ENCODE results near the gene SOX6.

Gene SOX6

DNA sequence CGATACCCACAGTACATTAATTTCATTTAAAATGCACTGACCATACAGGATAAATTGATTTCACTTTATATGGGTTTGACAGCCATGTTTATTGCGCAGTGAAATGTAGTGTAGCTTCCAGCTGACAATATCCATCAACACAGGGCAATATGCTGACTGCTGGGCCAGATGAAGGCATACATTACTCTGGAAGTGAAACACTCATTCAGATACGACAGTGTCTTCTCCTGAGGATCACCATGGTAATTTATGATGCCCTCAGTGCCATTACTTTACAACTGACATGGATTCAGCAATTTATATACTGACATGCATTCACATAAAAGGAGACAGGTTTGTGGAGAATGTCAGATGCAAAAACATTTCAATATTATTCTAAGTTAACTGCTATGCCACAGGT lies 365.1 kb downstream of the SOX6 start:
- DNase-seq (ENCODE audit: low read depth) = no peak

DNA sequence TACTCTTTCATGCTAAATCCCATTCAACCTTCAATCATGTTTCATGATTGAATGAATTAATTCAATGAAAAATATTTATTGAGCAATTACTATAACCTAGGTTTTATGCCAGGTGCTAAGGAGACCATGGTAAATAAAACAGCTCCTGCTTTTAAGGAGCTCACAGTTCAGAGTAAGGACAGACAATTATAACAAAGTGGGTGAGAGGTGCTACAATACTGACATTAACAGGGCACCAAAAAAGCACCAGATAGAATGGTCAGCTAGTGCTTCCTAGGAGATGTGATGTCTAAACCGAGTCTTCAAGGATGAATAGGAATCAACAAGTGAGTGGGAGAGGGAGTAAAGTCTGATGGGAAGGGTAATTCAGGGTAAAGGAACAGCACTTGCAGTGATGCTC lies 366.7 kb downstream of the SOX6 start:
- DNase-seq (ENCODE audit: low read depth) = no peak

DNA sequence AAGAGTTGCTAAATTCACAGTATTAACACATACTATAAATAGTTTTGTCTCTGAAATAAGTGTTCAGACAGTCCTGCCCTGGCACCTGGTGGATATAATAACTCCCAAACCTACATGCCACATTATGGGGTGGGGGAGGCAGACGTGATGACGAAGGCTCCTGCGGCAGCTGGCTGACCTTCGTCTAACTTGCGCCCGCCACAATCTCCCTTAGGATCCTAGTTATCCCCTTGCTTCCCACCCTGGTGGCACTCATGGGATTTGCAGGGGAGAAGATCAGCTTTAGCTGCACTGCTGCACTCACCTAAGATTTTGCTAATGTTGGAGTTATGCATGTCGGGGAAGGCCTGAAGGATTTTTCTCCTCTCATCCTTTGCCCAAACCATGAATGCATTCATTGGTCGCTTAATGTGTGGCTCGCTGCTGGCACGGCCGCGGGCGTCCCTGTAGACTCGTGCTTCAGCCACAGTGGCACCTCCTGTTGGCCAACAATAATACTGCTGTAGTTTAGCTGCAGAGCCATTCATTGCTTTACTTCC lies 367.6 kb downstream of the SOX6 start:
- no peak for DNase-seq (ENCODE audit: low read depth)

DNA sequence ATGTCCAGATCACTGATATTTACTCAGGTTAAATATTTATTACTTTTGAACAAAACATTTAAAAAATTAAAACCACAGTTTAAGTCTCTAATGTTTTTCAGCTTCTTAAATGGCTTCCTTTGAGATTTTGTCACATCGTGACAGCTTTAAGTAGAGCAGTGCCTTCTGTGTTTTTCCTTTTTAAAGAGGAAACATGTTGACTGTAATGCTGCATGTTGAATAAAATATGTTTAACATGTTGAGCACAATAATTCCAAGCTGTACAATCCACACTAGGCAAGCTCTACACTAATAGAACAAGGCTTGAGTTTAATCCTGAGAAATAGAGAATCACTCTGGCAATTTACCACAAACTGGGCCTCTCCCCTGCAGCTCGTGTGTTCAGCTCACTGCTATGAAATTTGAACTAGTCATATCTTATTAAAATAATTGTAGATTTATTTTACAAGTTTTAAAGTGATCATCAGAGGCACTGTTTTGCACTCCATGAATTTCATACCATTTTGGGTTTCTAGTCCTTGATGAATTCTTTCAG lies 368.3 kb downstream of the SOX6 start:
- no peak for DNase-seq (ENCODE audit: low read depth)

DNA sequence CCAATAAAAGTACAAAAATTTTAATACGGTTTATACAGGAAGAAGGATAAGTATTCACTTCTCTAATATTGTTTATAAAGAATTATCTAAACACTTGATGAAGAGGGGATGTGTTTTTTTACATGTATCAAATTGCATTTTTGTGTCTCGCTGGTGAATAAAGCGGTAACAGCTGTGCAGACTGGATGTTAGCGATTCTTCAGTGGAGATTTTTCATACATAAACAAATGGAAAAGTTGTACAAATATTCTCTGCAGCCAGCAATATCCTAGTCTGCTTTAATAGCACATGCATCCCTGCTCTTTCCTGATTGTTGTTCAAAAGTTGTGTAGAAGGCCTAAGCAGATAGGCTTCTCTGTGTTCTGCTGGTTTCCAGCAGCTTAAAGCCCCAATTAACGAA lies 369.3 kb downstream of the SOX6 start:
- DNase-seq (ENCODE audit: low read depth) = no peak

DNA sequence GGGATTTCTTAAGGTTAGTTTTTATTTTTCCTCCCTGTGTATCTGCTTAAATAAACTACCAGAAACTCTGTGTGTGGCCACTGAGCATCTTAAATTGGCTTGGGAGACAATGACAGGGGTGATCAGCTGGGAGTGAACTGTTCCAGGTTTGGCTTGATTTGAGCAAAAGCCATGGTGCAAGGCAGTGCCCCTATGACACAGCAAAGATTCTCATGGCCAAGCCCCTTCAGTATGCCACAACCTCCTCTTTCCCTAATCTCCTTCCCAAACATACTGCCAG lies 370.5 kb downstream of the SOX6 start:
- DNase-seq (ENCODE audit: low read depth) = no peak

DNA sequence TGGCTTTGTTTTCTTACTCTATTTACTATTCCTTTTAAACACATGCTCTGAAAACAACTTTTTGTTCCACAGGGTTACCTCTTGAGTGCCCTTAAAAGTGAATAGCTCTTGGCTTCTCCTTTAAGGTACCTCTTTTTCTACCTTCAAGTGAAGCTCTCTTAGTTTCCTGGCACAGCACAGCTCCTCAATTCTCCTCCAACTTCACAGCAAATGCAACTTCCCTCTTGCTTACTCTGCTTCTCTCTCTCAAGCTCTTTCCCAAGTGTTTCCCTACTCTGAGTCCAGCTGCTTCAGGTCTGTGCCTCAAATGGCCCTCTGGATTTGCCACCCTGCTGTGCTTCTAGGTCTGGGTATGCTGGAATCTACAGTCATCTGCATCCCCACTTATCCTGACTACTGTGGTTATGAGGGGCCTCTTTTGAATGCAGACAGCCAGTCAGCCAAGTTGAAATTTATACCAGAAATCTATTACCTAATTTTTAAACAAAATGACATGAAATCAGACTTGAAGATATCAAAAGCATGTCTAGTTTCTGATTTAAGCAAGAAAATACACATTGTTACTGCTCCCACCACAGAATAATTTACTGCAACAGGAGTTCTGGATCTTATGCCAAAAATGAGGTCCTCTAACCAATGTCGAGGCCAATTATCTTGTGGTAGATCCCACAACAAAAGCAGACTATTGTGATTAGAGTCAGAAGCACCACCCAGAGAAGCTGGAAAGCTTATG lies 371.1 kb downstream of the SOX6 start:
- DNase-seq (ENCODE audit: low read depth) = no peak

DNA sequence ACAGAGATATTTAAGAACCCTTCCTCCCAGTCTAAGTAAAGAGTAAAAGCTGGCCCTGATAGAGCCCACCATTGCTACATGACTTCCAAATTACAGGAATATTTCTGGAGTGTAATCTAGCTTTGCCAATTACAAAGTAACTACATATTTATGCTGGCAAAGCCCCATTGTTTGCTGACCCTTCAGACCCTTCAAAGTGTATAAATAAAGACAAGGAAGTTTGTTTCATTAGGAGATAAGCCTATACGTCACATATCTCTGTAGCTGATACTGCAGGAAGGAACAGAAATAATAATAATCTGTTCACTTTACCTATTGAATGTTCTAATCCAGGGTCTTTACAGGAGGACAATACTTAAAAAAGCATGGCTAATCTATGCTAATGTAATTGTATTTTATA lies 375.1 kb downstream of the SOX6 start:
- DNase-seq (ENCODE audit: low read depth) = no peak

DNA sequence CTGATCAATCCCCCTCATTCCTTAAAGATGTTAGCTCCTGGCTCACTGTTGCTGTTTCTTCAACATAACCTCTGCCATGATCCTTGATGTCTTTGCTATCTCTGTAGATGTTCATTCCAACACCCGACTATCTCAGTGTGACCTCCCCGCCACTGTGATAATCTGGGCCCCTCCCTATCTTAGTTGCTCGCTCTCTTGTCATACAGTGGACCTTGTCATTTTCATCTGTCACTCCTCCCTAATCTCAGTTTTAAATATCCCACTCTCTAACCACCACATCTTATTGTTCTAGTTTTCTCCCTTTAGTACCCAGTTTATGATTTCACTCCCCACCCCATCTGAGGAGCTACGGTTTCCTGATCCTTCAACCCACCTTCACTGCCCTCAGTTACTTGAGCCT lies 379.2 kb downstream of the SOX6 start:
- DNase-seq (ENCODE audit: low read depth) = no peak

DNA sequence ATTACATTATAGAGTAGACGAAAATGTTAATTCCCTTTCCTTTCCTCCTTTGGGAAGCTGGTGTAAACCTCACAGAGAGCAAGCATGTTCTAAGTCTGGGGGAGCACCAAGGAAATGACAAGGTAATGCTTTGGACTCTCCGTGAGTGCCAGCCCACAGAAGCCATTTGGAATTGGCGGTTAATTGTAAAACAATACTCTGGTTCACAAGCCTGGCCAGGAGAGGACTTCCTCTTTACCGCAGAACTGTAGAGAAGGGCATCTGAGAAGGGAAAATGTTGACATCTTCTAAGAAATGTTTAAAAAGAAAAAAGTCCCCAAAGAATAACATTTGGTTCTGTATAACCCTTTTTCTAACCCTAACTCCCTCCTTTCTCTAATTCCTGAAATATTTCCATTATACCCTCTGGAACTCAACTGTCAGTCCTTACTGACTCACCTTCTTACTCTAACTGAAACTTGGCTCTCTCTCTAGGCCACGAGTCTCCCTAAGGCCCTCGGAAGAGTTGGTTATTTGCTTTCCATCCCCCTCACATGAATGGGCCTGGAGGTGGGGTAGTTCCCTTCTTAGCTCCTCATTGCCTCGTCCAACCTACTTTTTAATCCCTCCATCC lies 379.8 kb downstream of the SOX6 start:
- DNase-seq (ENCODE audit: low read depth) = no peak

DNA sequence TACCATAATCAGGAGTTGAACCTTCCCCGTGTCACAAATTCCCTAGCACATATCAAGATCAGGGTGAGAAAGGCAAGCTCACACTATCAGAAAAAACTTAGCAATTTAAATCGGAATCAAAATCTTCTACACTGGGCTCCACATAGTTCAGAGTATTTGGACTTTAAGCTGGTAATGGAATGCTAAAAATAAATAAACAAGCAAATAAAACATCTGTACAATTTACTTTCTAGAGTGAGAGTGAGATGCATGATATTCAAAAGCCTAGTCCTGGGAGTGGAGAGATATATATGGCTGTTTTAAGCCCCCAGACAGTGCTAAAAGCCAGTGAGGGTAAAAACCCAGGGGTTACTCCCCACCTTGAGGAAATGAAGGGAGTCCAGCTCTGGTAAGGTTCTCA lies 380.6 kb downstream of the SOX6 start:
- DNase-seq (ENCODE audit: low read depth) = no peak

DNA sequence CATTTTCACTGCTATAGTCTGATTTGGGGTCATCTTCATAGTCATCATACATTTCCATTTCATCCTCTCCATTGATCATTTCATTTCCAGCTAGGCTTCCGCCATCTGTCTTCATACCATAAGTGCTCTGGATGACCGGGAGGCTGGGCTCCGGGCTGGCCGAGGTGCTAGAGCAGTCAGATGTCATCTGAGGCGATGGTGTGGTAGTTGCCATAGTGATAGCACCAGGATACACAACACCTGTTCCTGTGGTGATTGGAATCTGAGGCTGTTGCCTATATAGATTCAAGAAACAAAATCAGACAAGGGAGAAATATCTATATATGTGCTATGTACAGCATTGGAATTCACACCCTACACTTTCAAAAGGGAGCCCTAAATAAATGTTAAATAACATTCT lies 383.5 kb downstream of the SOX6 start:
- no peak for DNase-seq (ENCODE audit: low read depth)

DNA sequence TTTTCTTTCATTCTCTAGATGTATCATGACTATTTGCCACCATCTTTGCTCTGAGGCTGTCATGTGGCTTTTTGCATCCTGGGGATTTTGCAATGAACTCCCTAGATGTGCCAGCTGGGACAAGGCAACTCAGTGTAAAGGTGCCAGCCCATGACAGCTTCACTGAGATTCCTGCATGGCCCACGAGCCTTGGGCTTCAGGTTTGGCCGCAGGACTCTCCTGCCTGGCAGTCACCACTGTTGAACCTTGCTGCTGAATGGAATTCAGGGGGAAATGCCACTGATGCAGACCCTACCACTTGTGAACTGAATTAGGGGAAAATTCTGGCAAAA lies 385.2 kb downstream of the SOX6 start:
- no peak for DNase-seq (ENCODE audit: low read depth)

DNA sequence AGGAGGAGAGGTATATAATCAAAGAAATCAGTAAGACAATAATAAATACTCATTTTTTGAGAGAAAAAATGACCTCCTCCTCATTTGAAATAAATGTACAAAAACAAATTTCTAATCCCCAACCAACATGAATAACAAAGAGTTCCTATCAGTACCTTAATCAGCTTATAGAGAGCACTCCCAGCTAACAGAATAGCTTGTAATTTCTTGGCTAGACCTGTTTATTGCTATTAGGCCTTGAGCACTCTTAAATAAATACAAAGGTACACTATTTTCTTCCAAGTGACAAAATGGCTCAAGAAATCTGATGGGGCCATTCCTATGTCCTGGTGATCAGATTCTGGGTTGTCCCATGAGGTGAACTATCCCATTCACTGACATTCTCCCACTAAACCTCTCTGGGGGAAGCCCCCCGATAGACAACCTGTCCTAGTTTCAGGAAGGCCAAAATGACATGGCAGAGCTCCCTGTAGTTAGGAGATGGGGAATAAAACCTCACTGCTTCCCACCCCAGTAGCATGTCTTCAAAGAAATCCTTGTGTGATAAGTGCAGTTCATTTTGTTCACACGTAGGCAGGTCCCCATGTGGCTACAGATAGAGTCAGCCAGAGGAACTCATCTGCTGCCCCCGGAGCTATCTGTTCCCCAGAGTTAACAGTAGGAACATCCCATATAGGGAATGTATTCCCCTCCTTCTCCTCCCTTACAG lies 385.7 kb downstream of the SOX6 start:
- DNase-seq (ENCODE audit: low read depth) = no peak

DNA sequence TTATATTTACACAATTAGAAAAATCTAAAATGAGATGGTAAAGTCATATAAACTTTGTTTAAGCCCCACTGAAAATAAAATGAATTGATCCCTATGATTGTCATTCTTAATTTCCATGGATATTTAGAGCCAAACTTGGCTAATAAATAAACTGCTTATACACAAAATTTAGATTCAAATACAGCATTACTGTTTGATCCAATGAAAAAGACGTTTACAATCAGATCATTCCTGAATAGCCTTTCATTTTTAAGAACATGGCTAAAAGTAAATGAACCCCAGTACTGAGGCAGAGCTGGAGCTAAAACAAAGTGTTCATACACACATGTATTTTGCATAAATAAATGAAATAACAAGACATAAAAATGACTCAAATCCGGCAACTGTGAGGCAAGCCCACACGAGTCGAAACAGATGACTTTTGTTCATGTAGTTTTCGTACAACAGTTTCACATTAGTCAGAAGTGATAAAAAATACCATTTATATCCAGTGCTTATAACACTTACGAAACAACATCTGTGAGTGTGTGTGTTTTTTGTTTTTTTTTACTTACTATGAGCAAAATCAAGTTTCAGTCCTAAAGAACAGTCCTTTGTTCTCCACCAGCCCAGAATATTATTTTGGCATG lies 386.5 kb downstream of the SOX6 start:
- DNase-seq (ENCODE audit: low read depth) = no peak

DNA sequence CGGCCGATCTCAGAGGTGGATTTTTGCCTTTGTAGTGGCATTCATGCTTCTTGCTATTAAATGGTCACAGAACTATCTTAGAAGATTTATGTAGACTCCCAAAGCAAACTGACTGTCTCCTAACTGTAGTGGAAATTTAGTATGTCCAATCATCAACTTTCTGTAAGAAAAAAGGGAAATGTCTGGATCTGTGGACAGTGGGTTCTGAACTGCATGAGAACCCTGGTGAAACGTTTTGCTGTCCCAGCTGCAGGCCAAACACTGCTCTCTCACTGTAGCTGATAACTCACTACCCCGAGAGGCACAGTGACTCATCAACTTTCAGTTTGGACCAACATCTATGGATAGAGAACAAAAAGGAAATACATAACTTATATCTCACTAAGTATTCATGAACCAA lies 387.1 kb downstream of the SOX6 start:
- DNase-seq (ENCODE audit: low read depth) = no peak

DNA sequence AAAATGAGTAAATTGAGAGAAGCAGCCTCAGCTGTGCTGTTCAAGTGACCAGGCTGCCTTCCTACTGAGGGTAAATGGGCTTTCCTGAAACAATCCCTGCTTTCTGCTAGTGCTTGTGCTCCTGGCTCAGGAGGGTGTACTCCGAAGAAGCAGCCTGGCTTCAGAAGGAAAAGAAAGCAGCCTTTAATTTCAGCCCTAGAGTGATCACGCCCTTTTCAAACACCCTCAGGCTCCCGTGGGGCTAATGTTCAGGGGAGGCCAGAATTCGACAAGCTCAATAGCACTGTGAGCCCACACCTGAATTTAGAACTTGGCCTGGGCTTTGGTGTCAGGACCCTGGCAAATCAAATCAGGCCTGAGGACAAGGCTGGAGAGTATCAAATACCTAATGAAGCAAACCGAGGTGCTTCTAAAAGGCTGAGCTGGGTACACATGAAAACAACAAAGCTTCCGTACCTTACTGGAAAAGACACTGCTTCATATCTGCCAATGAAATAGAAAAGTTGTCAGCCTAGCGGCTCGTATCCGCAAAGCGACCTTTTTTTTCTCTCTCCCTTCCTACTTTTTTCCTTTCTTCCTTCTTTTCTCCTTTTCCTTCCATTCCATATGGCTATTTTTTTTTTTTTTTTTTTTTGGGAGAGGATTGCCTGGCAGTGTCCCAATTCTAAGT lies 387.8 kb downstream of the SOX6 start:
- no peak for DNase-seq (ENCODE audit: low read depth)

DNA sequence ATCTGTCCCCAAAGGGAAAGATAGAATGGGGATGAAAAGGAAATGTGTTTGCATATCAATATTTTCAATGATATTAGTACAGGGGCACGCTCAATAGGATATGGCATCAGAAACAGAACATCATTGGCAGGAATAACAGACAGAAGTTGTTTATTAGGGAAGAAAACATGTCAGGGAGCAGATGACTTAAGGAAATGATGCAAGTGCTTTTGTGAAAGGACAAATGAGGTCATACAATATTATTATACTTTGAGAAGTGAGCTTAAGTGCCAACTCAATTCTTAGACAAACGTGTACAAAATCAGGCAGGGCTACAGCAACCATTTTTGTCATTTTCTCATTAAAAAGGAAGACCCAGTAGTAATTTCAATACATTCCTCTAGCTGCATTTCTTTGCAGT lies 388.4 kb downstream of the SOX6 start:
- no peak for DNase-seq (ENCODE audit: low read depth)

DNA sequence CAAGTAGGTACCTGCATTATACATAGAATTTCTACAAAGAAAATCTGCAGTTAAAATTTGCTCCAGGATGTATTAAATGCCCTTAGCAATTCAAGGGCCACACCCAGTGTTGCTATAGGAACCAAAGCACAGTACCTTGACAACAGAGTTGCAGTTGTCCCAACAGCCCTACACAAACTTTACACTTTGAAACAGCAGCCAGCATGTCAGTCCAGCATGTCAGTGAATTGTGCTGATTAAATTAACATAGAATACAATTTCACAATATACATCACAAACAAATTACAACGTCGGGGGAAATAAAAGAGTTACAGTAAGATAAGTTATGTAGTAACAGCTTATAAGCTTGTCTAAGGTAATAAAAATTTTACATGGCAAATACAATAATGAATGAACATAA lies 389.2 kb downstream of the SOX6 start:
- no peak for DNase-seq (ENCODE audit: low read depth)

DNA sequence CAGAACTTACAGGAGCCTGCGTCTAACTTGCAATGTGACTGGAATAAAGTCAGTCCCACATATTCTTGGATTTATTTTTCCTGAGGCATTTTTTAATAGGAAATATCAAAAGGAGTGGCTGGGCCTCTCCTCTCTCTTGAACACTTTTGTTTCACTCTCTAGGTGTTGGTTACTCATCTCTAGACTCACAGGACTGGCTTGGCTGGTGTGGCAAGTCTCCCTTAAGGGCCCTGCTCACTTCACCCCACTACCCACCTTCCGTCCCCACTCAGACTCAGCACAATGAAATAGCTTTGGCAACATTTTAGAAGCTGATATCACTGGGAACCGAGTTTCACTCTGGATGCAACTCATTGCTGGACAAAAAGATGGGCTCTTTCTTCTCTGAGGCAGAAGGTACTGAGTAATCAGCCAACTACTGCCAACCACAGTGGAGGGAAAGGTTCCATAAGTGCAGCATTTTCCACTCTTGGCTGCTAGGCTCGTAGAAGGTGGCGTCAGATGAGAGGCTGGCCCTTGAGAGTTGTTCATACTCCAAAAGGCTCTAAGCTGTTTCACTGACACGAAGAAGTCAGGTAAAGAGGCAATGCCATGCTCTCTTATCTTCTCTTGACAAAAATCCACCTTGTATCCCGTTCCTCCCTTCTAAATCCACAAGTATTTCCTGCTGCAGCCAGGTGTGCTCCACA lies 390.6 kb downstream of the SOX6 start:
- DNase-seq (ENCODE audit: low read depth) = no peak

DNA sequence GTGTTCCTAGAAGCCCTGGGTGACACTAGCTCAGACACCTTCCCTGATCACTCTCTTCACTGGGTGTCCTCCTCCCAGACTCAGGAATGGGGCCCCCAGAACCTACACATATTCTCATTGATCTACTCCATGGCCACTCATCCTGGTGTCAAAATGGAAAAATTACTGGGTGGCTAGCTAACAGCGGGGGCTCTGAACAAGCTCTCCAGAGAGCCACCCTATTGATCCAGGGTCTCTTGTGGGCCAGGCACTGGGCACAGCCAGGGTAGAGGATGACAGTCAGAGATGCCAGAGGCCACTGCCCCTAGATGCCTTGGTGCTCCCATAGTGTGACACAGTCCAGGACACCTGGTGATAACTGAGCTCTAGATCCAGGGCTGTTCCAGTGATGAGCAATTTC lies 393.1 kb downstream of the SOX6 start:
- DNase-seq (ENCODE audit: low read depth) = no peak

DNA sequence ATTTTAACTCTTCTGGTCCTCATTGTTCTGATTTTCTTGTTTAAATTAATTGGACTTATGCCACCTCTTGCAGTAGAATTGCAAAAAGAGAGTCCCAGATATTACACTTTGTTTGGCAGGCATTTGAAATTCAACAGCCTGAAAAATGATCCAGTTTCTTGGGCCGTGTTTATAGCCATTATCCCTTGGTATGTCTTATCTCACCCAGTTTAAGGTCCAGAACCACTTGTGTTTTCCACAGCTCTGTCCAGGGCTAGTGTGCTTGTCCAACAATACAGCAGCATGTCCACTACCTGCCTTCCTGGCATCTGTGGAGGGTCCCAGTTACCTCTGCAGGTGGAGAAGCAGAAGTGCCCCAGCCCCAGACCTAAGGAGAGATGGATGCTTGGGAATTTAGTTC lies 397.4 kb downstream of the SOX6 start:
- DNase-seq (ENCODE audit: low read depth) = no peak

Data from stimulated activated CD8-positive, alpha-beta memory T cell treated with anti-CD3 and anti-CD28 coated beads, Interleukin-12 subunit alpha, Interleukin-12 subunit beta, amount 100 ng/mL, for 4 hours (primary cell).